ENCODE results near the gene NACC2. TPM values are rescaled to one million over a fixed set of nuclear protein-coding genes. Genes with fewer than 3 reads are reported as not detected.

Gene NACC2
- polyA plus RNA-seq, 1 donor (not counting 4 experiments of a cell fraction or from before 2014, with no cell fraction given): 4.6 TPM

DNA sequence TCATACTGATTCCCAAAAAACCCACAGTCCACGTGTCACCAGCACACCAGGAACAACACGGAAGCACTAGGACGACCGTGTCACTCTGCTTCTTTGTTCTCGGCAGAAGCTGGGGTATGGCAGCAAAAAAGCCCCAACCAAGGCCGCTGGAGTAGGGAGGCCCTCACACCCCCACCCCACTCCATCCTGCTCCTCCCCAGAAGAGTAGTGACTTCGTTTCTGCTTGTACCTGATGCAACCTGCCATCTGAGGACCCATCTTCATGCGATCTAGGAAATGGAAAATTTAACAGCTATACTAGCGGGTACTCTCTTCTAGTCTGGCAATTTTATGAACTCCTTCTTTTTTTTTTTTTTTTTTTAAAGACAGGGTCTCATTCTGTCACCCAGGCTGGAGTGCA is 137.7 kb downstream of the NACC2 start:
- Histone ChIP-seq H3K27me3 (ENCODE audit: control insufficient read depth, extremely low read depth, insufficient read depth, low read length) (no peaks in the 10 kb centered on the region), H3K27ac (ENCODE audit: control insufficient read depth, insufficient read depth, low read length) (no peak overlapping the region), H3K79me2 (ENCODE audit: control insufficient read depth, insufficient read depth, low read length) (peaks cover 48% of the 10 kb centered on the region), H4K20me1 (ENCODE audit: control insufficient read depth, extremely low read depth, insufficient read depth, low read length) (peaks cover 4% of the 10 kb centered on the region), H3K9ac (ENCODE audit: control insufficient read depth, extremely low read depth, insufficient read depth, low read length) (no peak overlapping the region), H3K4me1 (ENCODE audit: control insufficient read depth, extremely low read depth, insufficient read depth, low read length) (peaks cover 21% of the 10 kb centered on the region), H3K9me3 (ENCODE audit: control insufficient read depth, low read depth, low read length) (no peaks in the 10 kb centered on the region), H3K9me1 (ENCODE audit: control insufficient read depth, extremely low read depth, insufficient read depth, low read length) (no peaks in the 10 kb centered on the region), H3K4me3 (ENCODE audit: control insufficient read depth in 2 of 3, extremely low read depth in 1 of 3, insufficient read depth in 2 of 3, low read depth in 1 of 3, low read length in 3 of 3) (no peak overlapping the region), H3K4me2 (ENCODE audit: control insufficient read depth, extremely low read depth, insufficient read depth, low read depth, low read length) (no peak overlapping the region), H3K36me3 (ENCODE audit: control insufficient read depth in 2 of 2, extremely low read depth in 1 of 2, insufficient read depth in 2 of 2, low read length in 2 of 2) (peaks cover 10 to 16% of the 10 kb centered on the region in 2 experiments), H2AFZ (ENCODE audit: control insufficient read depth, low read length) (no peak overlapping the region)
- dilution Hi-C loops (cut with MboI; ENCODE audit: extremely low pct_ligation_motif_present, low sequenced_read_pairs): no loop called here
- DNase-seq (ENCODE audit: low read depth, low spot score) (no peak), FAIRE-seq (no peak)
- TF ChIP-seq, protein P1, sequence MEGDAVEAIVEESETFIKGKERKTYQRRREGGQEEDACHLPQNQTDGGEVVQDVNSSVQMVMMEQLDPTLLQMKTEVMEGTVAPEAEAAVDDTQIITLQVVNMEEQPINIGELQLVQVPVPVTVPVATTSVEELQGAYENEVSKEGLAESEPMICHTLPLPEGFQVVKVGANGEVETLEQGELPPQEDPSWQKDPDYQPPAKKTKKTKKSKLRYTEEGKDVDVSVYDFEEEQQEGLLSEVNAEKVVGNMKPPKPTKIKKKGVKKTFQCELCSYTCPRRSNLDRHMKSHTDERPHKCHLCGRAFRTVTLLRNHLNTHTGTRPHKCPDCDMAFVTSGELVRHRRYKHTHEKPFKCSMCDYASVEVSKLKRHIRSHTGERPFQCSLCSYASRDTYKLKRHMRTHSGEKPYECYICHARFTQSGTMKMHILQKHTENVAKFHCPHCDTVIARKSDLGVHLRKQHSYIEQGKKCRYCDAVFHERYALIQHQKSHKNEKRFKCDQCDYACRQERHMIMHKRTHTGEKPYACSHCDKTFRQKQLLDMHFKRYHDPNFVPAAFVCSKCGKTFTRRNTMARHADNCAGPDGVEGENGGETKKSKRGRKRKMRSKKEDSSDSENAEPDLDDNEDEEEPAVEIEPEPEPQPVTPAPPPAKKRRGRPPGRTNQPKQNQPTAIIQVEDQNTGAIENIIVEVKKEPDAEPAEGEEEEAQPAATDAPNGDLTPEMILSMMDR (optimal IDR thresholded peaks at IDR 0.05 in 1 of 3, IDR thresholded peaks at IDR 0.05 in 1 of 3, conservative IDR thresholded peaks at IDR 0.05 in 1 of 3; ENCODE audit: extremely low read depth in 1 of 3, insufficient read depth in 2 of 3, low read length in 3 of 3): no peak
- TF ChIP-seq EZH2 (IDR thresholded peaks at IDR 0.05; ENCODE audit: low read length): no peak

DNA sequence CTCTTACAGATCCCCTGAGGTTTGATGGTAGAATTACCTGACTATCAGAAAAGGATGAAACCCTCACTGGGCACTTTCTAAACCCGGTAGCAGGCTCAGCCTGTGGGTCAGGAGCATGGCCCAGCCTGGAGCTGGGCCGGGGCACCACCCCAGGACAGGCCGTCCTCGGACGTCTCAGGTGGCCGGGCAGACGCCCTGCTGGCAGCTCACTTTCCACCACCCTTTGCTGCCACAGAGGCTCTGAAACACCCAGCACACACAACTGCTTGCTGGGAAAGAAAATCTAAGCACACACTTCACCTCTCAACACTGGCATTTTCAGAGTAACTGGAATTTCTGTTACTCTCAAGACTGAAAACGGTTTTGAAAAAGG is 138.3 kb downstream of the NACC2 start:
- Histone ChIP-seq H3K27ac (ENCODE audit: control insufficient read depth, insufficient read depth, low read length) (no peak overlapping the region), H3K9me1 (ENCODE audit: control insufficient read depth, extremely low read depth, insufficient read depth, low read length) (no peaks in the 10 kb centered on the region), H3K9ac (ENCODE audit: control insufficient read depth, extremely low read depth, insufficient read depth, low read length) (no peak overlapping the region), H3K4me2 (ENCODE audit: control insufficient read depth, extremely low read depth, insufficient read depth, low read depth, low read length) (no peak overlapping the region), H3K9me3 (ENCODE audit: control insufficient read depth, low read depth, low read length) (no peaks in the 10 kb centered on the region), H3K4me3 (ENCODE audit: control insufficient read depth in 2 of 3, extremely low read depth in 1 of 3, insufficient read depth in 2 of 3, low read depth in 1 of 3, low read length in 3 of 3) (no peak overlapping the region), H3K79me2 (ENCODE audit: control insufficient read depth, insufficient read depth, low read length) (peaks cover 48% of the 10 kb centered on the region), H3K27me3 (ENCODE audit: control insufficient read depth, extremely low read depth, insufficient read depth, low read length) (no peaks in the 10 kb centered on the region), H3K4me1 (ENCODE audit: control insufficient read depth, extremely low read depth, insufficient read depth, low read length) (peaks cover 23% of the 10 kb centered on the region), H3K36me3 (ENCODE audit: control insufficient read depth in 2 of 2, extremely low read depth in 1 of 2, insufficient read depth in 2 of 2, low read length in 2 of 2) (peaks cover 10 to 21% of the 10 kb centered on the region in 2 experiments), H2AFZ (ENCODE audit: control insufficient read depth, low read length) (no peak overlapping the region), H4K20me1 (ENCODE audit: control insufficient read depth, extremely low read depth, insufficient read depth, low read length) (peaks cover 4% of the 10 kb centered on the region)
- no peak for FAIRE-seq
- no peak for TF ChIP-seq EZH2 (IDR thresholded peaks at IDR 0.05; ENCODE audit: low read length)
- TF ChIP-seq, protein P1 (optimal IDR thresholded peaks at IDR 0.05 in 1 of 3, IDR thresholded peaks at IDR 0.05 in 1 of 3, conservative IDR thresholded peaks at IDR 0.05 in 1 of 3; ENCODE audit: extremely low read depth in 1 of 3, insufficient read depth in 2 of 3, low read length in 3 of 3): no peak
- dilution Hi-C loops (cut with MboI; ENCODE audit: extremely low pct_ligation_motif_present, low sequenced_read_pairs): no loop called here
- no peak for DNase-seq (ENCODE audit: low read depth, low spot score)

Other genes starting within 250 kb of the NACC2 start
- 5.0 to 8.3 TPM (median 6.0 TPM) in 3 replicates for gene CAMSAP1, start 187.7 kb downstream of the NACC2 start, polyA plus RNA-seq
- 37.8 to 55.9 TPM (median 50.7 TPM) in 3 replicates for gene UBAC1, start 133.9 kb downstream of the NACC2 start, polyA plus RNA-seq
- 9.9 to 19.2 TPM (median 14.3 TPM) in 3 replicates for gene TMEM250, start 23.6 kb upstream of the NACC2 start, polyA plus RNA-seq
- not detected in 3 replicates for gene LHX3, start 109.8 kb upstream of the NACC2 start, polyA plus RNA-seq
- 6.9 to 11.9 TPM (median 10.9 TPM) in 3 replicates for gene QSOX2, start 150.5 kb upstream of the NACC2 start, polyA plus RNA-seq
- 0.03 to 0.04 TPM in 2 of 3 replicates, not detected in the other for gene CCDC187, start 208.8 kb upstream of the NACC2 start, polyA plus RNA-seq
- 2.5 to 8.1 TPM (median 3.3 TPM) in 3 replicates for gene GPSM1, start 232.2 kb upstream of the NACC2 start, polyA plus RNA-seq